WI38 (cell line): ENCODE results near the gene USP10.

ENCODE experiments used
- H3K4me3 ChIP-seq: 2 replicates; pipeline ENCODE4 v1.5.1; 2011; ENCODE audit warnings: low read depth, mild to moderate bottlenecking, control low read depth, low read length
- TF ChIP-seq, protein P1 (sequence below): IDR thresholded peaks from 2 replicates; pipeline ENCODE4 v1.5.1; 2012; ENCODE audit warnings: low read depth, mild to moderate bottlenecking, control low read depth, low read length

Gene USP10

DNA sequence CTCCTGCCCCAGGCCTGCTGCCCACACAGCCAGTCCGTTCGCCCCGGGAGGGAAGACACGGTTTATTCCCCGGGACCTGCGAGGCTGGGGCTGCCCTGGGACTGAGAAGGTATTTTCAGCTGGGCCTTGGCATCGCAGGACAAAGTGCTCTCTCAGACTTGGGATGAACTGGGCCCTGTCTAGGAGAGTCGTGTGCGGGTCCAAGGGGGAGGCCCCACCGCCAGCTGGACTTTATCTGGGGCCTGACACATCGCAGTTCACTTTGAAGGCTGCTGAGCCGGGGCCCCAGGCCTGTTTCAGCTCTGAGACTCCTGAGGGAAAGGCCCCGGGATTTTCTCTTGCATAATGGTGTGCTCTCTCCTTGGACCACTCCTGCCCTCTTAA is 126.8 kb downstream of the USP10 start:
- H3K4me3 ChIP-seq, result no peak overlapping the region
- TF ChIP-seq, protein P1, sequence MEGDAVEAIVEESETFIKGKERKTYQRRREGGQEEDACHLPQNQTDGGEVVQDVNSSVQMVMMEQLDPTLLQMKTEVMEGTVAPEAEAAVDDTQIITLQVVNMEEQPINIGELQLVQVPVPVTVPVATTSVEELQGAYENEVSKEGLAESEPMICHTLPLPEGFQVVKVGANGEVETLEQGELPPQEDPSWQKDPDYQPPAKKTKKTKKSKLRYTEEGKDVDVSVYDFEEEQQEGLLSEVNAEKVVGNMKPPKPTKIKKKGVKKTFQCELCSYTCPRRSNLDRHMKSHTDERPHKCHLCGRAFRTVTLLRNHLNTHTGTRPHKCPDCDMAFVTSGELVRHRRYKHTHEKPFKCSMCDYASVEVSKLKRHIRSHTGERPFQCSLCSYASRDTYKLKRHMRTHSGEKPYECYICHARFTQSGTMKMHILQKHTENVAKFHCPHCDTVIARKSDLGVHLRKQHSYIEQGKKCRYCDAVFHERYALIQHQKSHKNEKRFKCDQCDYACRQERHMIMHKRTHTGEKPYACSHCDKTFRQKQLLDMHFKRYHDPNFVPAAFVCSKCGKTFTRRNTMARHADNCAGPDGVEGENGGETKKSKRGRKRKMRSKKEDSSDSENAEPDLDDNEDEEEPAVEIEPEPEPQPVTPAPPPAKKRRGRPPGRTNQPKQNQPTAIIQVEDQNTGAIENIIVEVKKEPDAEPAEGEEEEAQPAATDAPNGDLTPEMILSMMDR, result no peak

DNA sequence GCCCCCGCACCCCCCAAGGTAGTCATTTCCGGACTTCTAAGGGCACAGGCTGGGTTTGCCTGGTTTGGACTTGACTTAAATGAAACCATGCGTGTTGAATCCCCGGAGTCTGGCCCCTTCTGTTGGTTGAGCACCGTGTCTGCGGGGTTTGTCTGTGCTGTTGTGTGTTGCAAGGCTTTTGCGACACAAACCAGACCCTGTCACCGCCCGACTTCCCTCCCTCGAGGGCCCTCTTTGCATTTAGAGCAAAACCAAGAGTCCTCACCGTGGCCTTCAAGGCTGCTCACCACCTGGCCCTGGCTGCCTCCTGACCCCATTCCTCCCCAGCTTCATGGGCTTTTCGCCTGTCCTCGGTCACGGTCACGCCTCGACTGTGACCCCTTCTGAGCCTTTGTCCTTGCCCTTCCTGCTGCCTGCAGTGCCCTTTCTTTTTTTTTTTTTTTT is 127.4 kb downstream of the USP10 start:
- TF ChIP-seq, protein P1, result no peak

GRCh38 chr16:84827897-84828296 is 128.1 kb downstream of the USP10 start:
- TF ChIP-seq, protein P1, result no peak
- H3K4me3 ChIP-seq, result no peak overlapping the region

More for the DNA sequence above, 127.4 kb downstream of the USP10 start:
- H3K4me3 ChIP-seq, result no peak overlapping the region

GRCh38 chr16:84828322-84828721 is 128.5 kb downstream of the USP10 start:
- no peak overlapping the region for H3K4me3 ChIP-seq
- TF ChIP-seq, protein P1, result no peak
